Neural crest cell (in vitro differentiated cells): Measurements from ENCODE around the gene CATSPERD. TPM values are rescaled to one million over a fixed set of nuclear protein-coding genes. Genes with fewer than 3 reads are reported as not detected.

Experiments used
- DNase-seq: peaks from one replicate; pipeline ENCODE4 v3.0.0; 2021; ENCODE audit warnings: low read depth, mixed read lengths, low spot score
- H3K27ac Mint-ChIP-seq: one replicate; pipeline ENCODE4 v1.8.0; 2021; ENCODE audit warnings: mild to moderate bottlenecking, mixed read lengths; ENCODE audit not compliant: unreplicated experiment
- H3K27me3 Mint-ChIP-seq: 2 replicates; pipeline ENCODE4 v1.8.0; 2021; ENCODE audit warnings: low read depth, mild to moderate bottlenecking, mixed read lengths
- H3K36me3 Mint-ChIP-seq: 2 replicates; pipeline ENCODE4 v1.8.0; 2021; ENCODE audit warnings: low read depth, mild to moderate bottlenecking, mixed read lengths
- H3K4me1 Mint-ChIP-seq: 2 replicates; pipeline ENCODE4 v1.8.0; 2021; ENCODE audit warnings: mixed read lengths
- H3K4me3 Mint-ChIP-seq: one replicate; pipeline ENCODE4 v1.8.0; 2021; ENCODE audit warnings: mild to moderate bottlenecking, mixed read lengths
- H3K9me3 Mint-ChIP-seq: 2 replicates; pipeline ENCODE4 v1.8.0; 2021; ENCODE audit warnings: mixed read lengths
- total RNA-seq: library from RNA; stranded (reverse); gene quantifications from 2 replicates; pipeline ENCODE4 v1.2.1, GENCODE V29; 2021
- TF ChIP-seq, protein P1 (sequence below): fragments of 200-600 bp; sonication (generic); conservative IDR thresholded peaks from 2 replicates; pipeline ENCODE4 v1.5.0; 2021; ENCODE audit warnings: antibody characterized with exemption, mild to moderate bottlenecking

The CATSPERD gene
- total RNA-seq, 1 donor from 2014 or later, result not detected

DNA sequence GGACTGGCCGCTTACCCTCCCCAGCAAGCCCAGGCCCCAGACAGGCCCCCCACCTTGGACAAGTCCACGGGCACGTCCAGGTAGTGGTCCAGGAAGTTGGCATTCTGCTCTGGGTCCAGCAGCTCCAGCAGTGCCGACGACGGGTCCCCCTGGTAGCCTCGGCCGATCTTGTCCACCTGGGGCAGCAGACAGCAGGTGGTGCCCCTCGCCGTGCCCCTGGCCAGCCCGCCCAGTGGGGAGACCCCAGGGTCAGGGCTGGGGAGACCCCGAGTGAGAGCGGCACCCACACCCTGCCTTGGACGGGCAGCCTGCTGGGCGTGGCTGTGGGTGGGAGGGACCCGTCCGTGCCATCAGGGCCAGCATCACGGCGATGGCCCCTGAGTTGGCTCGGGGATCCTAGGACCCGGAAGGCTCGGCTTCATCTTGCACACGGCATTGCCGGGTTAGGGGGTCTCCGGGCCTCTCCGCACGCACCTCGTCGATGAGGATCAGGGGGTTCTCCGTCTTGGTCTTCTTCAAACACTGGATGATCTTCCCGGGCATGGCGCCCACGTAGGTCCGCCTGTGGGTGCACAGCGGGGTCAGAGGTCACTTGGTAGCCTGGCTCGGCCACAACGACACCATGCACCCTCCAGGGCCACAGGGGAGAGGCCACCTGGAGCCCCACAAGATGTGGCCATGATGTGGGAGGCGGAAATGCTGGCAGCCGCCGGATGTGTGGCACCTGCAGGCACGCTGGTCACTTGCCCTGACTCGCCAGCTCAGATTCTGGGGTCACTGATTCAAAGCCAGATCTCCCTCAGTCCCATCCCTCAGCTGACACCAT lies 24.0 kb upstream of the CATSPERD start:
- Mint-ChIP-seq H3K4me3 (peak overlapping the region; percentile 66), H3K27ac (no peak overlapping the region), H3K4me1 (peaks cover 5% of the 10 kb centered on the region), H3K36me3 (peaks cover 17% of the 10 kb centered on the region), H3K27me3 (peaks cover 10% of the 10 kb centered on the region), H3K9me3 (no peaks in the 10 kb centered on the region)
- no peak for DNase-seq
- TF ChIP-seq, protein P1, sequence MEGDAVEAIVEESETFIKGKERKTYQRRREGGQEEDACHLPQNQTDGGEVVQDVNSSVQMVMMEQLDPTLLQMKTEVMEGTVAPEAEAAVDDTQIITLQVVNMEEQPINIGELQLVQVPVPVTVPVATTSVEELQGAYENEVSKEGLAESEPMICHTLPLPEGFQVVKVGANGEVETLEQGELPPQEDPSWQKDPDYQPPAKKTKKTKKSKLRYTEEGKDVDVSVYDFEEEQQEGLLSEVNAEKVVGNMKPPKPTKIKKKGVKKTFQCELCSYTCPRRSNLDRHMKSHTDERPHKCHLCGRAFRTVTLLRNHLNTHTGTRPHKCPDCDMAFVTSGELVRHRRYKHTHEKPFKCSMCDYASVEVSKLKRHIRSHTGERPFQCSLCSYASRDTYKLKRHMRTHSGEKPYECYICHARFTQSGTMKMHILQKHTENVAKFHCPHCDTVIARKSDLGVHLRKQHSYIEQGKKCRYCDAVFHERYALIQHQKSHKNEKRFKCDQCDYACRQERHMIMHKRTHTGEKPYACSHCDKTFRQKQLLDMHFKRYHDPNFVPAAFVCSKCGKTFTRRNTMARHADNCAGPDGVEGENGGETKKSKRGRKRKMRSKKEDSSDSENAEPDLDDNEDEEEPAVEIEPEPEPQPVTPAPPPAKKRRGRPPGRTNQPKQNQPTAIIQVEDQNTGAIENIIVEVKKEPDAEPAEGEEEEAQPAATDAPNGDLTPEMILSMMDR, result no peak

DNA sequence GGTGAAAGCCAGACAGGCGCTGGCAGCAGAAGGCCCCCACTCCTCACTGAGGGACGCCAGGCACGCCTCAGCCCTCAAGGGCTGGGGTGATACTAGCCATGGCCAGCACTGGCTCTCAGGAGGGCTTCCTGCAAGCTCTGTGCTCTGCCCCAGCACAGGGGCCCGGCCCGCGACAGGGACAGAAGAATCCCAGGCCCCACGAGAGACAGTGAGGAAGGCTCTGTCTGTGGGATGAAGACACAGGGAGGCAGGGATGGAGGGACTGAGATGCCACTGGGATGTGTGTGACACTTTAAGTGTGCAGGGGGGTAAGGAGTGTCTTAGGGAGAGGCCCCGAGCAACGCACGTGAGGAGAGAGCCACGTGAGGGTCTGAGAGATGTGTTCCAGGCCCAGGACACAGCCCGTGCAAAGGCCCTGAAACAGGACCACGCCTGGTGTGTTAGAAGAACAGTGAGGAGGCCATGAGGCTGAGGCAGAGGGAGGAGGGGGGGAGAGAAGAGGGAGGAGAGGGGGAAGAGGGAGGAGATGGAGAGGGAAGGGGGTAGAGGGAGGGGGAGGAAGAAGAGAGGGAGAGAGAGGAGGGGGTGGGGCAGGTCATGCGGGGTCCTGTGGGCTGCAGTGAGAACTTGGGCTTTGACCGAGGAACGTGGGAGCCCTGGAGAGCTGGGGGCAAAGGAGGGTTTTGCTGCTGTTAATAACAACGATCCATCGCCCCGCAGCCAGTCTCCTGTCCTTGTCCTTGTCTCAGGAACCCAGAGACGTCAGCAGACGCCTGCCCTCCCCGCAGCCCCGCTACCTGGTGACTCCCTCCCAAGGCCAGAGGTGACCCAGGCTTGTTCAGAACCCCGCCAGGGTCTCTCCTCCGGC lies 23.2 kb upstream of the CATSPERD start:
- H3K27me3 Mint-ChIP-seq, result peaks cover 10% of the 10 kb centered on the region
- no peaks in the 10 kb centered on the region for H3K9me3 Mint-ChIP-seq
- H3K4me1 Mint-ChIP-seq, result peaks cover 5% of the 10 kb centered on the region
- H3K27ac Mint-ChIP-seq, result peak overlapping the region; percentile 57
- H3K4me3 Mint-ChIP-seq, result peak overlapping the region; percentile 66
- peaks cover 15% of the 10 kb centered on the region for H3K36me3 Mint-ChIP-seq
- no peak for DNase-seq
- TF ChIP-seq, protein P1, result no peak

DNA sequence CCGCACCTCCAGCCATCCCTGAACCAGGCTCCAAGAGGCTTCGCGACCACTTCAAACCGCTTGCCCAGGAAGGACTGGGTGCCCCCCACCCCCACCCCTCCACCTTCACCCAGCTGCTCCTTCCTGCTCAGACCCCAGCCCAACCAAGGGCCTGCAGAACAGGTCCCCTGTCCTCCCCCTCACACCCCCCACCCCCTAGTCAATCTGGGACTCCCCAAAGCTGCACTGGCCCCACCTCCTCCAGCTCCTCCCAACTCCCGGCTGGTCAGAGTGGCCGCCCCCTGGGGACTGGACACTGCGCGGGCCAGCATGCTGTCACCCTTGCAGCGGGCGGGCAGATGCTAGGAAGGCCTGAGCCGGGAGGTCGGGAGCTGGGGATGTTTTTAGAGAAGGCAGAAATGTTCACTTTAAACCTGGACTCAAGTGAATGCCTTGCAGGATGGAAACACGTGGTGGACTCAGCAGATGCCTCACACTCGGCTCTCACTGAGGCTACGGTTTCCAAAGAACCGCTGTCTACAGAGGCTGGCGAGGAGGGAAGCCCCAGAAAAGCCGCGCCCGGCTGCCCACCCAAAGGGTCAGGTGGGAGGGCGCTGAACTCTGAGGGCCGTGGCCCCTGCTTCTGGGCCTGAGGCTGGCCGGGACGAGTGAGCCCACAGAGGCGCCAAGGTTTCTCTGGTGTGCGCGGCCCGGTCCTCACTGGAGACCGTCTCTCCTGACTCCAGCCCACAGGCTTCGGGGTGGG lies 22.4 kb upstream of the CATSPERD start:
- Mint-ChIP-seq H3K4me1 (no peaks in the 10 kb centered on the region), H3K36me3 (peaks cover 12% of the 10 kb centered on the region), H3K4me3 (peak overlapping the region; percentile 66), H3K27me3 (peaks cover 10% of the 10 kb centered on the region), H3K9me3 (no peaks in the 10 kb centered on the region), H3K27ac (no peak overlapping the region)
- TF ChIP-seq, protein P1, result no peak
- DNase-seq, result no peak

DNA sequence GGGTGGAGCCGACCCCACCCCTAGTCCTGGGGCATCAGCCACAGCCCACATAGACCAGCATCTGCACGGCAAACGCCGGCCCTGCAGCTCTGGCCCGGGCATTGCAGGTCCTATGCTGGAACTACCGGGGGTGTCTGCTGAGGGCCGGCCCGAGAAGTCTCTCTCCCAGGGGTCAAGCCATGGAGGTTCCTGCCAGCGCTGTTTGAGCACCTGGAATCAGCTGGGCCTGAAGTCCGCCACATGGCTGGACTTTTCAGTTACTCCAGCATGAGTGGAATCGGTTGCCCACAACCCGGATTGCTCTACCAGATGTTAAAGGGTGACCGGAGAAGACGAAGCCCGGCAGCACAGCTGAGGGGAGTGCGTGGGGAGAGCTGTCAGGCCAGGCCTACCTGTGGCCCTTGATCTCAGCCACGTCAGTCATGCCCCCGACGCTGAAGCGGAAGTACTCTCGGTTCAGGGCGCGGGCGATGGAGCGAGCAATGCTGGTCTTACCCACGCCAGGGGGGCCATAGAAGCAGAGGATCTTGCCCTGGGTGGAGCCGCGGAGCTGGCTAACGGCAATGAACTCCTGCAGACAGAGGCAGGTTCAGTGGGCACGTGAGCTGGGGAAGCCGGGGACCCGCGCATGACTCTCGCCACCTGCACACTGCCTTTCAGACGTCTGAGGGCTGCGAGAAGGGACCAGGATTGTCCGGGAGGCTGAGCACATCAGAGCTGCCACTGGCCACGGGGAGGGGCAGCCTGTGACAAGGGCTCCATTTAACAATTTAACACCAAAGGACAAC lies 21.6 kb upstream of the CATSPERD start:
- no peak for DNase-seq
- Mint-ChIP-seq H3K27ac (peak overlapping the region; percentile 75), H3K4me1 (no peaks in the 10 kb centered on the region), H3K27me3 (peaks cover 10% of the 10 kb centered on the region), H3K36me3 (peaks cover 17% of the 10 kb centered on the region), H3K4me3 (peak overlapping the region; percentile 62), H3K9me3 (no peaks in the 10 kb centered on the region)
- TF ChIP-seq, protein P1, result no peak
